ENCODE results near the gene FBN2. TPM values are rescaled to one million over a fixed set of nuclear protein-coding genes. Genes with fewer than 3 reads are reported as not detected.
A peak's percentile ranks its signal among the peaks of the same experiment; 100 is the strongest.

The FBN2 gene
- total RNA-seq, 1 donor from 2014 or later: 0.58 TPM

DNA sequence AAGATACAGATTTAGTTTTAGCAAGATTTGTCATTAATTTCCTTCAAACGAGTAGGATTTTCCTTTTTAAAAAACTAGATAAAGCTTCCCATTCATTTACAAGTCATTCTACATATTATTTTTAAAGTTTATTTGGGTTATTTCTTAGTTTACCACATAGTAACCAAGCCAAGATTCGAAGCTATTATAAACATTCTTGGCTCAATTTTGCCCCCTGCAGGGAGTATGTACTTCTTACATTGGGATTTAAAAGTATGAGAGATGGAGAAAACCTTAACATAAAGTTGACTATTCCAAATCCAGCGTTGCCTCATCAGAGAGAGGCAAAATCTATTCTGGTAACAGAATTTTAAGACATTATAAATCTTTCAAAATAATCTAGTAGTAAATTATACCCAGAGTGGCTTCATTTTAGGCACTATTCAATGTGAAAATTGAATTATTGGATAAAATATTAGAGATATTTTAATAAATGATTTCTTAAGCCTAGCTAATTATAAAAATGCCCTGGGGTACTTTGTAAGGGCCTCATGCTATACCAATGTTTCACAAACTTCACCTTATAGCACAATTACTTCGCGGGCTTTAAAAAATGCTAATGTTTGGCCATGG, 39.1 kb downstream of the FBN2 start:
- intact Hi-C loops (cut with DNase I): no loop called here
- TF ChIP-seq CTCF (IDR thresholded peaks at IDR 0.05): peak; percentile 51
- Histone ChIP-seq H3K36me3 (no peaks in the 10 kb centered on the region), H3K27ac (no peak overlapping the region), H3K9me3 (no peaks in the 10 kb centered on the region), H3K4me3 (no peak overlapping the region), H3K4me1 (no peaks in the 10 kb centered on the region), H3K27me3 (no peaks in the 10 kb centered on the region)
- ATAC-seq: peak; percentile 70
- no peak for DNase-seq

DNA sequence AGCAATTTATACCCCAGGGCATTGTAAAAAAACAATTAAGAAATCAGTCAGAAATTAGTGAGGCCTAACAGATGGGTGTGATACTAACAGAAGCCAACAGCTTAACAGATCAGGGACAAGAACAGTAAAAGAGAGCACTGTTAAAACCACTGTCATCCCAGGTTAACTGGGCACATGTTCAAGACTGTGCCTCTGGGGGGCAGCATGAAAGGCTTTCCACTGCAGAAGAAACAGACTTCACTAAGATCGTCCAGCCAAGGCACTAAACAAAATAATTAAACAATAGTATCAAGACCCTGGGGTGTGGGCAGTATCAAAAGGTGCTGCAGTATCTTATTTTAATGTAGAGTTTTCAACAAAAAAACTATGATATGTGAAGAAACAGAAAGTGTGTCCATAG, 43.5 kb downstream of the FBN2 start:
- DNase-seq (no peak), ATAC-seq (no peak)
- no peaks in the 10 kb centered on the region for H3K4me1 ChIP-seq
- no peaks in the 10 kb centered on the region for H3K27me3 ChIP-seq
- H3K4me3 ChIP-seq: no peak overlapping the region
- no peaks in the 10 kb centered on the region for H3K36me3 ChIP-seq
- no peaks in the 10 kb centered on the region for H3K9me3 ChIP-seq
- H3K27ac ChIP-seq: no peak overlapping the region
- intact Hi-C loops (cut with DNase I): no loop called here
- TF ChIP-seq CTCF (IDR thresholded peaks at IDR 0.05): no peak

GRCh38 chr5:128493657-128494329, 44.3 kb downstream of the FBN2 start:
- ATAC-seq: no peak
- no peaks in the 10 kb centered on the region for H3K27me3 ChIP-seq
- no peak overlapping the region for H3K27ac ChIP-seq
- no peaks in the 10 kb centered on the region for H3K4me1 ChIP-seq
- H3K4me3 ChIP-seq: no peak overlapping the region
- no peaks in the 10 kb centered on the region for H3K36me3 ChIP-seq
- no peak for TF ChIP-seq CTCF (IDR thresholded peaks at IDR 0.05)
- intact Hi-C loops (cut with DNase I): no loop called here
- H3K9me3 ChIP-seq: no peaks in the 10 kb centered on the region
- DNase-seq: no peak

DNA sequence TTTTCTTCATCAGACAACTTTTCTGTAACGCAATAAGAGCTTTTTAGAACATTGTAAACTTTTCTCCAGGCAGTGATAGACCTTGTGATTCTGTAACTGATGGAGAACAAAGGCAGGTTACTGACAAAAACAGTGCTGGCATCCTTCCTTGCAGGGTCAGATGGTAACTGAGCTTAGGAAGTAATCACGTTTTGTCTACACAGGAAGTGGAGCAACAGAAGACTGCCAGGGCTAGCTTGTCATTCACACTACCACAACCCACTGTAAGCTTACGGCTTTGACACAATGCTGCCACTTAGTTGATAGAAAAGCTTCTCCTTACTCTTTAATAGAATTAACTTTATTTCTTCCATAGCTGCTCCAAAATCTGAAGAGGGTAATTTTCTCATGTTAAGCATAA, 46.8 kb downstream of the FBN2 start:
- no peak for TF ChIP-seq CTCF (IDR thresholded peaks at IDR 0.05)
- Histone ChIP-seq H3K36me3 (no peaks in the 10 kb centered on the region), H3K9me3 (no peaks in the 10 kb centered on the region), H3K27me3 (no peaks in the 10 kb centered on the region), H3K4me1 (no peaks in the 10 kb centered on the region), H3K27ac (no peak overlapping the region), H3K4me3 (no peak overlapping the region)
- DNase-seq: no peak
- intact Hi-C loops (cut with DNase I): no loop called here
- peak; percentile 49 for ATAC-seq

DNA sequence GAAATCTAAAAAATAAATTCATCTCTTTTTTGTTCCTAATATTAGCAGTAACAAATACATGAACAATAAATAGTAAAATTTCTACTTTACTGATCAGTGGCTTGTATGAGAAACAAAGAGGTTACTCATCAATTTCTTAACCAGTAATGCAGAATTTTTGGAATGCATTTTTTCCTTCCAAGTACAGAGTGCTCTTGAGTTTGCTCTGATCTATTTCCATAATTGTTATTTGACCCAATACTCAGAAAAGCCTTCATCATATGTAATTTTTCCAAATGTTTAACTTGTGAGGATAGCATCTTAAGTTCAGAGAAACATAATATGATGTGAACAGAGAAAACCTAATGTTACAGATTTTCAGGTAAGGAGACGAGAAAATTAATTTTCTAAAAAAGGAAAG, 47.3 kb downstream of the FBN2 start:
- DNase-seq (no peak), ATAC-seq (no peak)
- Histone ChIP-seq H3K36me3 (no peaks in the 10 kb centered on the region), H3K27ac (no peak overlapping the region), H3K4me1 (no peaks in the 10 kb centered on the region), H3K27me3 (no peaks in the 10 kb centered on the region), H3K4me3 (no peak overlapping the region), H3K9me3 (no peaks in the 10 kb centered on the region)
- no peak for TF ChIP-seq CTCF (IDR thresholded peaks at IDR 0.05)
- intact Hi-C loops (cut with DNase I): no loop called here

Measured in upper lobe of right lung (tissue), 1 donor.